Measurements from ENCODE around the gene CYP3A7.

DNA sequence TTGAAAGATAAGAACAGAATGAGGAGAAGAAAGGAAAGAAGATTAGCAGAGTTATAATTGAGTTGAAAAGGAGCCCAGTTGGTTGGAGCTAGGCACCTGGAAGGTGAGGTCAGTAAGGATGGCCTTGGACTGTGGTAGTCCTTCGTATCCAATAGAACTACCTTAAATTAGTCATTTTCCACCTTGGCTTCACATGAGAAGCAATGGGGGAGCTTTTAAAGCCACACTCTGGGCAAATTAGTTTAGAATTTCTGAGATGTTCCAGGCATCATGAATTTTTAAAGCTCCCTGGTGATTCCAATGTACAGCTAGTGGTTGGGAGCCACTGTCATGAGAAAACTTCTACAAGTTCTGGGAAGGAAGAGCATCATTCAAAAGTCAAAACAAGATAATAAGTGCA, 27.9 kb downstream of the CYP3A7 start:
- TF ChIP-seq, protein P1, sequence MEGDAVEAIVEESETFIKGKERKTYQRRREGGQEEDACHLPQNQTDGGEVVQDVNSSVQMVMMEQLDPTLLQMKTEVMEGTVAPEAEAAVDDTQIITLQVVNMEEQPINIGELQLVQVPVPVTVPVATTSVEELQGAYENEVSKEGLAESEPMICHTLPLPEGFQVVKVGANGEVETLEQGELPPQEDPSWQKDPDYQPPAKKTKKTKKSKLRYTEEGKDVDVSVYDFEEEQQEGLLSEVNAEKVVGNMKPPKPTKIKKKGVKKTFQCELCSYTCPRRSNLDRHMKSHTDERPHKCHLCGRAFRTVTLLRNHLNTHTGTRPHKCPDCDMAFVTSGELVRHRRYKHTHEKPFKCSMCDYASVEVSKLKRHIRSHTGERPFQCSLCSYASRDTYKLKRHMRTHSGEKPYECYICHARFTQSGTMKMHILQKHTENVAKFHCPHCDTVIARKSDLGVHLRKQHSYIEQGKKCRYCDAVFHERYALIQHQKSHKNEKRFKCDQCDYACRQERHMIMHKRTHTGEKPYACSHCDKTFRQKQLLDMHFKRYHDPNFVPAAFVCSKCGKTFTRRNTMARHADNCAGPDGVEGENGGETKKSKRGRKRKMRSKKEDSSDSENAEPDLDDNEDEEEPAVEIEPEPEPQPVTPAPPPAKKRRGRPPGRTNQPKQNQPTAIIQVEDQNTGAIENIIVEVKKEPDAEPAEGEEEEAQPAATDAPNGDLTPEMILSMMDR (IDR thresholded peaks at IDR 0.05; ENCODE audit: low read length), result no peak
- no peak for TF ChIP-seq EZH2 (IDR thresholded peaks at IDR 0.05; ENCODE audit: borderline replicate concordance, low read length)
